ENCODE results near the gene WIPF3.
A peak's percentile ranks its signal among the peaks of the same experiment; 100 is the strongest.

WIPF3 gene

DNA sequence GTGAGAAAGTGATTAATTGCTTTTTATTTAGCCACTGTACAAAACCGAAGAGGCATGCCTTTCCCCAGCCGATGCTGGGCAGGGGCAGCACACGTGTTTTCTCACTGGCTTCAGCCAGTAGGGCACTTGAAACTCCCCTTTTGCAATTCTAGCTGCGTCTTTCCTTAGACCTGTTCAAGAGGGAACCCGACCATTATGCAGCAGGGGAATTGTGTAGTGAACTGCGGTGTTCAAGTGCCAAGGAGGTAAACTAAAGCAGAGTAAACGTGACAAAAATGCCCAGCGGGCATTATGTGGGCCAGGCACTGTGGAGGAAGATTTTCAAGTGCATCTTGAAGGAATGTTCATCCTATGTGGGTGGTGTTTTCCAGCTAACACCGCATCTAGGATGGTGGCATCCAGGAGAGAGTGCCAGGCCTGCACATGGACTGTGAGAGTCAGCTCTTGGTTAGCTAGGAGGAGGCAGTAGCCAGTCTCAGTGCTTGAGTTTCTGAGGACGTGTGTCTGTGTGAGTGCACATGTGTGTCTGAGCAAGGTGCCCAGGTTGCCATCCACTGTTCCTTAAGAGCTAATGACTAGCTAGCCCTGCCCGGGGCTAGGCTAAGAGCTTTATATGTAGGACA lies 3.3 kb downstream of the WIPF3 start:
- DNase-seq (ENCODE audit: low spot score) = no peak

DNA sequence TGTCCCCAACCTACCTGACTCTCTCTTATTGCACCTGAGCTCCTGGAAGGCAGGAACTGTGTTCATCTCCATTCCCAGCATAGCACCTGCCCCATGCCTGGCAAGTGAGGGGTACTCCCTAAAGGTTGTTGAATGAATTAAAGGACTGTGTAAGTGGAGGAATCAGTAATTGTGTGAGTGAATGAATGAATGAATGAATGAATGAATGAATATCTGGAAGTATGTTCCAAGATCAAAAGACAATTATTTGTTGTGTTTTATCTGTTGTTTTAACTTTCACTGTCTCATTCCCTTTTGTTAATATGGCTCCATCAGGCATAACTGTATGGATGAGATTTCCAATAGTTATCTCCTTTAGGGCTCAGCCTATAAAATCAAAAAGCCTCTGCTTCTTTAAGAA lies 4.0 kb downstream of the WIPF3 start:
- DNase-seq (ENCODE audit: low spot score) = no peak

DNA sequence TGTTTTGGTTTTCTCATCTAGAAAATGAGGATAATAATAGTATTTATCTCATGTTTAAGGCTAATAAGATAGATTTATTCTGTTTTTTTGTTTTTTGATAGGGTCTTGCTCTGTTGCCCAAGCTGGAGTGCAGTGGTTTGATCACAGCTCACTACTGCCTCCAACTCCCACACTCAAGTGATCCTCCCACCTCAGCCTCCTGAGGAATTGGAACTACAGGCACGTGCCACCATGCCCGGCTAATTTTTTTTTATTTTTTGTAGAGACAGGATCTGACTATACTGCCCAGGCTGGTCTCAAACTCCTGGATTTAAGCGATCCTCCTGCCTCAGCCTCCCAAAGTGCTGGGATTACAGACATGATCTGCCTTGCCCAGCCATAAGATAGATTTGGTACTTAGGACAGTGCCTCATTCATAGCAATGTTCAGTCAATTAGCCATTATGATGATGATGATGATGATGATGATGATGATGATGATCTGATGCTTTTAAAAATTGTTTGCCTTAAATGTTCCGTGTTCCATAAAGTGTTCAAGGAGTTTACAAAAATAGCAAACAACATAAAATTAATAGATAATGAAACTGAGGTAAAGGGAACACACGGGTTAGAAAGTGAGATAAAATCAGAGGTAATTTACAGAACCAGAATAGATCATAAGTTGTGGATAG lies 4.6 kb downstream of the WIPF3 start:
- no peak for DNase-seq (ENCODE audit: low spot score)

DNA sequence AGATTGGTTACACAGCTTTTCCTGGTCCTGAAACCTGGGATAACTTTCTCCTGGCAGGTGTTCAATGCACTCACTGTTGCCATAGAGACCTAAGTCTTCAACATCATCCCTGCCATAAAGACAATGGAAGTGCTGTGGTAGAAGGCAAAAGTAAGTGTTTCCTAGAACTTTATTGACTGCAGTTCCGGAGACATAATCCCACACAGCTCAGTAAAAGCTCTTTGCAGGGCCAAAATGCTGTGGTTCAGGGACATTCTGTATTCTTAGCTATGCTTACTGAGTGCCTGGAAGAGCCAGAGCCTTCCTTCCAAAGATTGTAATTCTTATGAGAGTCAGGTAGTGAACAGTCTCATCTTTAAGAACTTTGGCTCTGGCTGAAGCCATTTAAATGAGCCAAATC lies 5.3 kb downstream of the WIPF3 start:
- no peak for DNase-seq (ENCODE audit: low spot score)

DNA sequence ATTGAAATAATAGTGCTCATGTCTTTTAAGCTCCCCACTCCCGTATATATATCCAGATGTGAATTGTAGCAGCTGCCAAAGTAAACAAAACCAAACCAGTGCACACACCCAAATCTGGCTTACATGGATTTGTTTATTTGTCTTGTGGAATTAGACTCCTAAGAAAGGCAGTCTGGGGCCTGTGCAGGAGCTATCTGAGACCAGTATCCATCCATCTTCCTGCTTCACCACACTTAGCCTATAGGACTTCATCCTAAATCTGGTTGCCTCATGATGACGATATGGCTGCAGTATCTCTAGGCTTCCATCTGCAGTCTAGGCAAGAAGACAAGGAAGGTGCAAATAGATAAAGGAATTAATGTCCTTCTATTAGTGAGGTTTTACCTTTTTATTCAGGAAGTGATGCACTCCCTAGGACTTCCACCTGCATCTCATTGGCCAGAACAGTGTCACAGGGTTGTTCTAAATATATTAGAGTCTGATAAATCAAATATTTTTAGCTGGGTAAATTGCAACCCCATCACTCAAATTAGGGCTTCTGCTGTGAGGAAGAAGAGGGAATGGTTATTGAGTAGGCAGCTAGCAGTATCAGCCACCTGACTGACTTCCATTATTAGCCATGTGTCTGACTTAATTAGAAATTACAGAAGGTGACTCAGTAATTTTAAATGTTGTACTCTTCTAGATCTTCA lies 6.0 kb downstream of the WIPF3 start:
- no peak for DNase-seq (ENCODE audit: low spot score)

DNA sequence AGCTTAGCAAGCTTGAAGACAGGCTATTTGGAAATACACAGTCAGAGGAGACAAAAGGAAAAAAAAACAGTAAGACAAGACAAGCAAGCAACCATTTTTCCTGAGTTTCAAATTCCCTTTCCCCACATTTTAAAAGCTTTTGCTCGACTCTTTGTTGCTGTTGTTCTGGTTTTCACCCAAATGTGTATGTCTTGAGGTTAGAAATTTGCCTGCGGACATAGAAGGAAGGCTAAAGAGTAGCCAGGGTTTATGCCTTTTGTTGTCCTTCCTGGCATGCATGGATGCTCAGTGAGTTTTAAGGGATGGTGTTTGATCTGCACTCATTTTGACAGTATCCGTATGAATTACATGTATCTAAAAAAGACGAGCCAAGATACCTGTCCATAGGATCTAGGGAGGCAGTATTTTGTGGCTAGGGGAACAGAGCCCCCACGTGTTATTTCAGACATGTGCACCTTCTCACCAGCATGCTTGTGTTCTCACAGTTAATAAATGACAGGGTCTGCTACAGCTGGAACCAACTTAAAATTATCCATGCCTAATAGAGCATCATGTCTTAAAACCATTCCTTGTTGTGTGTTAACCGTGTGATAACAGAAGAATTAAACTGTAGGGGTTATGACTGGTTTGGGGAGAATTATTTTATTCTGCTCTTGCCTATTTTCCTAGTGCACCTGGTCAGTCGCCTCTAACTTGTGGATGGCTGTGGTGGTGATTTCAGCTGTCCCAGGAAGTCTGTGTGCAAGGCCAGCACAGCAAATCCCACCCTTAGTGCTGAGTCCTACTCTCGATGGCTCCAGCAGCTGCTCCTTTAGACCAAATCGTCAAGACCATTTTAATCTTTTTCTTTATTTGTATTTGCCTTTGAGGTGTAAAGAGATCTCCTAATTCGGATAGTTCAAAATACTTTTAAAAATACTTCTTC lies 9.1 kb downstream of the WIPF3 start:
- no peak for DNase-seq (ENCODE audit: low spot score)

DNA sequence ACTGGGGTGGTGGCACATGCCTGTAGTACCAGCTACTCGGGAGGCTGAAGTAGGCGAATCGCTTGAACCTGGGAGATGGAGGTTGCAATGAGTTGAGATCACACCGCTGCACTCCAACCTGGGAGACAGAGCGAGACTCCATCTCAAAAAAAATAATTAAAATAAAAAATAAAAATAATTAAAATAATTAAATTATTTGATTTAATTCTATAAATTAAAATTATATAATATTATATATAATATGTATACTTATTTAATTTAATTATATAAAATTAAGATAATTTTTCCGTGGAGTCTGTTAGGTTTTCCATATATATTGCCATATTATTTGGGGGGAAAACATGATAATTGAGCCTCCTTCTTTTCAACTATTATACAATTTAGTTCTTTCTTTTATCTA lies 12.0 kb downstream of the WIPF3 start:
- DNase-seq (ENCODE audit: low spot score) = no peak

DNA sequence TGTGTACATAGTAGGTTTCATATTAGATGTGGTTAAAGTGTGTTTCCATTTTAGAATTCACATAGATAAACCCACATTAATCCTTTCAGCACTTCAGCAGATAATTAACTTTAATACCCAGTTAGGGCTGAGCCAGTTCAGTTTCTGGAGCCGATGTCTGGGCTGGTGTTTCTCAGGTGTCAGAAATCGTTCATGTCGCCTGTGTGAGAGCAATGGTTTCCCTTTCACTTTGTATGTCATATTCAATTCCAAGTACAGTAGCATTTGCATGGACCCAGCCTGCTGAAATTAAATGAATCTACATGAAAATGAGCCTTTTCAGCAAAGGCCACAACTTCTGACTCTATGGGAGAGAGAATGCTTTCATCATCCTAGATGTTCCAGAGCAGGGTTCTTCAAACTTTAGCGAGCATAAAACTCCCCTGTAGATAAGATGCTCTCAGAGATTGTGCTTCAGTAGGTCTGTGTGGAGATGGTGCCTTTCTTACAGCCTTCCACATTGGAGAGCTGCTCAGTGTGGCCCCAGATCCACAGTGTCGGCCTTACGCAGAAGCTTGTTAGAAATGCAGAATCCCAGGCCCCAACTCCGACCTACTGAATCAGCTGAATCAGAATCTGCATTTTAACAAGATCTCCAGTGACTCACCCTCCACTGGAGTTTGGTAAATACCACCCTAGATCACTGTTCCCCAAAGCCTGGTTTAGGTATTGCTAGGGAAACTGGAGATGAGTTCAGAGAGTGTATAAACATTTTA lies 19.6 kb downstream of the WIPF3 start:
- DNase-seq (ENCODE audit: low spot score) = no peak

DNA sequence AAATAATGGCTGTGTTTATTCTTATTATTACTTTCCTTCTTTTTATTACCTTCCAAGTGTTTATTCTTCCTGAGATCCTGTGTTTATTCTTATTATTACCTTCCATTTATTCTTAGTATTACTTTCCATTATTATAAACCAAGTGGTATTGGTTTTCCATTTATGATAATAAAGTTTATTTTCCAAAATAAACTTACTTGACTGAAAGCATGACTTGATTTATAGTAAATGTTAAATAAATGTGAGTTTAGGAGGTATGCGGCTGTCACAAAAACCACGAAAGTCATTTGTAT lies 20.2 kb downstream of the WIPF3 start:
- no peak for DNase-seq (ENCODE audit: low spot score)

DNA sequence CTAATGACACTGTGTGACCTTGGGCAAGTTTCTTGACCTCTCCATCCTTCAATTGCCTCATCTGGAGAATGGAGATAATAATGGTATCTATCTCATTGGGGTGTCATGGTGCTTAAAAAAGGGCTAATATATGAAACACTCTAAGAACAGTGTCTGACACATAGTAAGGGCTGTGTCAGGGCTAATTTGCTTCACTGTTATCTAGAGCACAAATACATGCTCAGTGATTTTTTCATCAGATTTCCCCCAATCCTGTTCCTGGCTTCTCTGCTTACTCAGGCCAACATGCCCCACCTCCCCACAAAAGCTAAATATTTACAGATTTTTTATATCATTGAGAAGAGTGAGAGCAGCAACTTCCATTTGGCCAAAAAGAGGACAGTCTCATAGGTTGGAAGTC lies 20.6 kb downstream of the WIPF3 start:
- no peak for DNase-seq (ENCODE audit: low spot score)

DNA sequence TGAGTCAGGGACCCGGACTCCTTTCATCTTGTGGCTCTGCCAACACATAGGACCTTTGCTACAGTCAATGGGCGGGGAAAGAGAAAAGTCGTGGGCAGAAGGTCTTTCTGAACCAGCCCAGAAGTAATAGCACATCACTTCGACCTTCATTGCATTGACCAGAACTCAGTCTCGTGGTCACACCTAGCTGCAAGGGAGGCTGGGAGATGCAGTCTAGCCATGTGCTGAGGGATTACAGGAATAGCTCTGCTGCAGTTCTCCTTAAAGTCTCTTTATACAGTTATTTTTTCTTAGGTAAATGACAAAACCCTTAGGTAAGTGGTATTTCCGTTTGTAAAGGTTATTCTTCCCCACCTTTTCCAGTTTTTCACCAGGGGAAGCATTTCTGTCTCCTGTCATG lies 25.4 kb downstream of the WIPF3 start:
- DNase-seq (ENCODE audit: low spot score) = no peak

DNA sequence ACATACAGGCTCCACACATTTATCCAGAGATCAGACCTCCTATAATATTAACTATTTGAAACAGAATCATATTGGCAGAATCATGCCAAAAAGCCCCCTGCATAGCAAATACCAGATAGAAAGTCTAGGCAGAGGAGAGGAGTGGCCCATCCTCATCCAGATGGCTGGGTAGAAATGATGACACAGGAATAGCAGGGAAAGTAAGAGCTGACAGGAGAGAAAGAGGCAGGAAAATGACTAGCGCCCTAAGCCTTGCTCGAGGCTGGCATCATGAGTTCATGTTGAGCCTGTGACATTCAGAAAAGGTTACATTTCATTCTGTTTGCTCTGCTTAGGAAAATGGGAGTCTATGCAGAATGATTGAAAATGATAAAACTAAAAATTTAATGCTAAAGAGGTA lies 27.6 kb downstream of the WIPF3 start:
- no peak for DNase-seq (ENCODE audit: low spot score)

DNA sequence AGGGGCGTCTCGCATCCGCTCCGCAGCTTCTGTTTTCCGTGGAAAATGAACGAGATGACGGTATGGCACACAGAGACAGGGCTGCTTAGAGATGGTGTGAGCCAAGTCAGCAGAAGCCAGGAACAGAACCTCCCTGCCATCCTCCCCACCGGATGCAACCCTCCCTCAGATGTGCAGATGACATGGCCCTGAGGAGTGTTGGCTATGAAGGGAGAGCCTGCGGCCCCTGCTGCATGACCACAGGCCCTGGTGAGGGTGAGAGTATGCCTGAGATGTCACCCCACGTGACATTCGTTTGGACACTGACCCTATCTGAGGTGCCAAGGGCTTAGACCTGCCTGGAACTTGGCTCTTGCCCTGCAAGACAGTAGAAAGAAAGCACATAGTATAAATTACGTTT lies 29.4 kb downstream of the WIPF3 start:
- DNase-seq (ENCODE audit: low spot score) = no peak

DNA sequence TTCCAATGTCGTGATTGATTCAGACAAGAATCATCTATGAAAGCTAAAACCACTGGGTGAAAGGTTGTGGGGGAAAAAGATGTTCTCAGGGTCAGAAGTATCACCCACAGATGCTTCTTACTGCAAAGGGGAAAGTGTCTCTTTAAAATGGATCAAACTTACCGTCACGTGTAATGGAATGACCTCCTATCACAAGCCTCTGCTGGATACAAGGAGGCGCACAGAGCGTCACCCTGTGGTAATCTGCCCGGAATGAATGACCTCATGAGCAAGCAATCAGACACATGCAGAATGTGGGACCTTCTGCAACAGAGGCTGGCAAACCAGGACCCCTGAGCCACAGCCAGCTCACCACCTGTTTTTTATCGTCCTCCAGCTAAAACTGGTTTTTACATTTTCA lies 33.0 kb downstream of the WIPF3 start:
- peak; percentile 64 for DNase-seq (ENCODE audit: low spot score)

DNA sequence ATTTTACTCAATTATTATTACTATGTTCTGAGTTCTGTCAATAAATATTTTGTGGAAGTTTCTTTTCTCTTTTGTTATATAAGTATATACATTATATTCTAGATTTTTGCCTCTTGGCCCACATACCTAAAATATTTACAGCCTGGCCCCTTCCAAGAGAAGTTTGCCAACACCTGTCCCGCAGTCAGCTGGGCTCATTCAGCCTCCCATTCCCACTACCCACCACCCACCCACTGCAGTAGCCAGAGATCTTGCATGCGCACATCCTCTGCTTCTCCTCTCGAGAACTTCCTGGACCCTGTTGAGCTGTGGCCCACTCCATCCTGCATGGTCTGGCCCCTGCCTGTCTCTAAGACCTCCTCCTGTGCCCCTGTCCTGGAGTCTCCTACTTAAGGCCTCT lies 33.6 kb downstream of the WIPF3 start:
- DNase-seq (ENCODE audit: low spot score) = no peak

DNA sequence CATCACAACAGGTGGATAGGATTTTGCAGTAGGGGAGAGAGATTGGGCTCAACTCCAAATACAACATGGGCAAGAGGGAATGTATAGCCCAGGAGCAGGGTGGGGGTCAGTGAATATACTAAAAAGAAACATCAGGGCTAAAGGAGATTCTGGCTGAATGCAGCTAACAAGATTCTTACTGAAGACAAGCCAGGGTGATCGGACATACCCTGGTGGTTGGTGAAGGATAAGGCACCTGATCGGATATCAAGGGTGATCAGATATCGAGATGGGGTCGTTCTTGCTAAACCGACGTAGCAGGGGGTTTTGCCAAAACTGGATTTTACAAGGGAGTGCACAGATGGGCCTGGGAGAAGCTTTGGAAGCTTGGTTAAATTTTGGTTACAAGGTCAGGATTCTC lies 34.4 kb downstream of the WIPF3 start:
- no peak for DNase-seq (ENCODE audit: low spot score)

DNA sequence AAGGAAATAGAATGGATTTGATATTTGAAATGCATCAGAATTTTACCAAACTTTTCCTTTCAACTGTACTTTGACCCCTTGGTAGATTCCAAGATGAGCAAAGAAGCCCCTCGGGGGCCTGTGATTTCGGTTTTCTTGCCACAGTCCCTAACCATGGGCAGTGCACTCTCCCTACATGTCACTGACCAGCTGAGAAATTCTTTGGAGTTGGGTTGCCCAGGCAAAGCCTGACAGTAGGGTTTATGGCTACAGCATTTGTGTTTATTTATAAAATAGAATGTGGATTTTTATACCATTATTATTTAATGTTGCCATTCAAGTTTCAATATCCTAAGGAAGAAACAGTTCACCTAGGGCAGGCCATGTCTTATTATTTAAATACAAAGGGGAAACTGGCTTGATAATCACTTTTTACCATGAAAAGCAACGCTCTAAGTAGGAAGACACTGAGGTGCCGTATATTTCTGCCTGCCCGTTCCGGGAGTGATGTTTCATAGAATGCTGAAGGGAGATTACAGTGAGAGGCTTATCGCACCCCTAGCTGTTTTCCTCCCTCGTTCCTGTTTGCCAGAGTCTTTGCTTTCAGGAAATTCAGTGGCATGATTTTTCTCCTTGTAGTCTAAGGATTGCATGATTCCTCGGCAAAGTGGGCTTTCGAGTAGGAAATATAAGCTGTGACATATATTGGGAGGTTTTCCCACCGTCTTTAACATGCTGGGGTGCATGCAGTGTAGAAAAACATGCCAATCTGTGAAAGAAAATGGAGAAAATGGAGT lies 35.8 kb downstream of the WIPF3 start:
- no peak for DNase-seq (ENCODE audit: low spot score)

DNA sequence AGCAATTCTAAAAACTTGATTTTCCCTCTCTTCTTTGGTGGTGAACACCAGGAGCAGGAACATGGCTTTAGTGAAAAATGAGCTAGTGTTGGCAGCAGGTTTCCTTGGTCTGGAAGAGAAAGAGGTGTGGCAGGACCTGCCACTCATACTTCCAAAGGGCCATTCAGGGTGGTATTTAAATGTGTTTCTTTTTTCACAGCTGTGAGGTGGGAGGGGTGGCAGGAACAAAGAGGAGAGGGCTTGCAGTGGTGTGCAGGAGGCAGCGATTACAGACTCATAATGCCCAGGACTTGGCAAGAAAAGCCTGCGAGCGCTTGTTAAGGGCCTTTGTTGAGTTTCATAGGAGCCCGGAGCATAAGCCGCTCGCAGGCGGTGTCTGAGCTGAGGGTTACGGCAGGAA lies 36.8 kb downstream of the WIPF3 start:
- DNase-seq (ENCODE audit: low spot score) = no peak

DNA sequence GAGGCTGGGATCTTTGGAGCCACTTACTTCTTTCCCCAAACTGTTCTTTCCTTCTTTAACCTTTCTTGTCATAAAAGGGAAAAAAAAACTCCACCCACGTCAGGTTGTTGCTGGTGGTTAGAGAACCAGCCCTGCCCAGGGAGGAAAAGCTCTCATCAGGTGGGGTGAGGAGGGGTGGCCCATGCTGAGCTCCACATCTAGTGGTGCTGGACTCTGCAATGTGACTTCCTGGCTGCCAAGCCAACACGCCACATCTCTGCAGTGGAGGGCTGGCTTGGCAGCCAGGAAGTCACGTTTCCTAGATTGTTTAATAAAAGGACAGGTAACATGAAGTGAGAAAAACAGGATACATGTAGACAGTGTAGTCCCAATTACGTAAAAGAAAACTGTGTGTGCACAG lies 37.4 kb downstream of the WIPF3 start:
- no peak for DNase-seq (ENCODE audit: low spot score)

DNA sequence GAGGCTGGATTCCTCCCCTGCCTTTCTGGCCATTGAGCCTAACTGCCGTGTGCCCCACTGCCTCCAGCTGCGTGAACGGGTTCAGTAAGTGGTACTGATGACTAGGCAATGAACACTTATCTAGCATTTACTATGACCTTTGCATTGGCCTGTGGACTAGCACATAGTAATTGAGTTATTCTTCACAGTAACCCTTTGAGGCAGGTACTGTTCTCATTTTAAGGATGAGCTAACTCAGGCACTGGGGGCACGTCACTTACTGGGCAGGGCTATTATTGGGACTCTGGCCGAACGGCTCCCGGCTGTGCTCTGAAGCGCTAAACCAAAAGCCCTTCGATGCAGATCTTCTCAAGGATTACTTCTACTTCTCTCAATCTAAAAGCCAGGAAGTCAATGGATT lies 38.3 kb downstream of the WIPF3 start:
- no peak for DNase-seq (ENCODE audit: low spot score)

DNA sequence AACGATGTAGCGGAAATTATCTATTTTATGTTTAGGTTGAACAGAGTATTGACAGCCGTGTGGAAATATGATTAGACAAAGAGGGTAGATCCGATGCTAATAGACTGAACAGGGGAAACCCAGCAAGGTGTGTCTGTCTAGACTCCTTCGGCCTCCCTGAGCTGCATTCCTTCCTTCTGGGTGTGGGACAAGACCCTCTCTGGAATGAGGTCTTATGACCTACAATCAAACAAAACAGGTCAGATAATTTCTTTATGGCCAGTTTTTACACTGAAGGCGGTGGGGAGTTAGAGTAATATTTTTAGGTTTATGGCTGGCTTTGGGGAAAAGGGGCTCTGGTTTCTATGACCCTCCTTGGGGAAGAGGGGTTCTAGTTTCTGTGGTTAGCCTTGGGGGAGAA lies 41.2 kb downstream of the WIPF3 start:
- DNase-seq (ENCODE audit: low spot score) = no peak
